C4-2B (cell line): ENCODE measurements around the gene KDM6B.

ENCODE experiments used
- CTCF ChIP-seq: fragments of 450-650 bp; conservative IDR thresholded peaks from 2 replicates; pipeline ENCODE4 v1.5.1; 2017; ENCODE audit warnings: mild to moderate bottlenecking
- ZFX ChIP-seq: fragments of 450-650 bp; IDR thresholded peaks from 2 replicates; pipeline ENCODE4 v1.6.1; 2017

- TF ChIP-seq CTCF, result peak; percentile 88
- TF ChIP-seq ZFX, result no peak
Measured at GRCh38 chr17:7834957-7835813, 1.2 kb downstream of the KDM6B start.
